NCI-H446 treated with DMSO at 0.1 percent for 48 hours (cell line): Measurements from ENCODE around the gene USF2.

ENCODE experiments used
- DNase-seq: peaks from one replicate; lab custom pipeline; 2025; lab: John Stamatoyannopoulos, UW

USF2 gene

GRCh38 chr19:35301961-35302360, 33.2 kb downstream of the USF2 start:
- no peak for DNase-seq

GRCh38 chr19:35302446-35302845, 33.7 kb downstream of the USF2 start:
- no peak for DNase-seq

- DNase-seq, result no peak
Measured at GRCh38 chr19:35303357-35303915, 34.7 kb downstream of the USF2 start.

- no peak for DNase-seq
Measured at GRCh38 chr19:35304036-35304435, 35.3 kb downstream of the USF2 start.

GRCh38 chr19:35305181-35305580, 36.4 kb downstream of the USF2 start:
- no peak for DNase-seq

GRCh38 chr19:35306473-35307246, 37.9 kb downstream of the USF2 start:
- DNase-seq, result no peak

- DNase-seq, result no peak
Measured at GRCh38 chr19:35307931-35308330, 39.2 kb downstream of the USF2 start.

- DNase-seq, result no peak
Measured at GRCh38 chr19:35308910-35309309, 40.1 kb downstream of the USF2 start.

GRCh38 chr19:35309481-35310279, 40.9 kb downstream of the USF2 start:
- DNase-seq, result no peak

GRCh38 chr19:35310331-35310730, 41.6 kb downstream of the USF2 start:
- no peak for DNase-seq

- no peak for DNase-seq
Measured at GRCh38 chr19:35310811-35311465, 42.2 kb downstream of the USF2 start.

- DNase-seq, result no peak
Measured at GRCh38 chr19:35311901-35312665, 43.3 kb downstream of the USF2 start.

- DNase-seq, result no peak
Measured at GRCh38 chr19:35313587-35313986, 44.8 kb downstream of the USF2 start.

- no peak for DNase-seq
Measured at GRCh38 chr19:35314031-35314430, 45.3 kb downstream of the USF2 start.

- DNase-seq, result no peak
Measured at GRCh38 chr19:35314858-35315470, 46.2 kb downstream of the USF2 start.

GRCh38 chr19:35315883-35316282, 47.1 kb downstream of the USF2 start:
- no peak for DNase-seq

- DNase-seq, result no peak
Measured at GRCh38 chr19:35316560-35316959, 47.8 kb downstream of the USF2 start.

- no peak for DNase-seq
Measured at GRCh38 chr19:35317464-35318043, 48.8 kb downstream of the USF2 start.

GRCh38 chr19:35318679-35319448, 50.1 kb downstream of the USF2 start:
- no peak for DNase-seq

GRCh38 chr19:35320065-35320713, 51.4 kb downstream of the USF2 start:
- no peak for DNase-seq
